Nephron progenitor cell (in vitro differentiated cells): ENCODE data around the gene MAGEF1.

Experiments
- DNase-seq: peaks from one replicate; pipeline ENCODE4 v3.0.0; 2021
- H3K27ac Mint-ChIP-seq: 2 replicates; pipeline ENCODE4 v1.8.0; 2021; ENCODE audit warnings: mild to moderate bottlenecking, moderate library complexity, mixed read lengths
- H3K27me3 Mint-ChIP-seq: 2 replicates; pipeline ENCODE4 v1.8.0; 2021; ENCODE audit warnings: mild to moderate bottlenecking, low read depth, mixed read lengths; ENCODE audit not compliant: poor library complexity
- H3K36me3 Mint-ChIP-seq: 2 replicates; pipeline ENCODE4 v1.8.0; 2021; ENCODE audit warnings: low read depth, mixed read lengths
- H3K4me1 Mint-ChIP-seq: 2 replicates; pipeline ENCODE4 v1.8.0; 2021; ENCODE audit warnings: mixed read lengths
- H3K4me3 Mint-ChIP-seq: 2 replicates; pipeline ENCODE4 v1.8.0; 2021; ENCODE audit warnings: mild to moderate bottlenecking, moderate library complexity, mixed read lengths
- H3K9me3 Mint-ChIP-seq: 2 replicates; pipeline ENCODE4 v1.8.0; 2021; ENCODE audit warnings: mild to moderate bottlenecking, moderate library complexity, mixed read lengths
- TF ChIP-seq, protein P1 (sequence below): fragments of 200-600 bp; sonication (generic); IDR thresholded peaks from 2 replicates; pipeline ENCODE4 v1.5.0; 2021; ENCODE audit warnings: antibody characterized with exemption

Gene MAGEF1

DNA sequence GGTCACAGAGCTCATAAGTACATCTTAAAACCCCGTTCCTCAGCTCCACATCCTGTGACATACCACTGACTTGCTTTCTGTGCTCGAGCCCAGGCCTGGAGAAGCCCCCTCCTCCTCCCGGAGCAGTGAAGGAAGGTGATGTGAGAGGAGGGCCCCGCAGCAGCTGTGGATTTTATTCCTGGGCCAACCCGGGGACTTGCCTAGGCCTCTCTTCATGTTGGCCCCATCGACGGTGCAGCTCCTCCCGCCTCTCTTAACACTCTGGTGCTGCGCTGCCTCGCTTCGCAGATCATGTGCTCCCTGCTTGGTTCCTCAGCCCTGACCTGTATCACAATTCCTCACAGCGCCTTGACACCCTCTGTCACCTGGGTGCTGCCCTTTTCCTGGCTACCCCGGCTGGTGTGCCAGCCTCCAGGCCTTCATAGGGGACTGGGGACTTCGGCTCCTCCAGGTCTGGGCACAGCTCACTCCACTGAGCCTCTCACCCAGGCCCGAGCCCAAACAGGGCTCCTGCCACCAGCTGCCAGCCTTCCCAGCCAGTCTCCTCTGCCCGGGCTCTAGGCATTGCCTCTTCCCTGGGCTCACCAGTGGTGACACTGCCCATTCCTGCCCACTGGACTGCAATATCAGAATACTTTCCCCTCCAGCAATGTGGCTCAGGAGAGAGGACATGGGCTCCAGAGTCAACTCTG is 21.5 kb downstream of the MAGEF1 start:
- Mint-ChIP-seq H3K9me3 (no peaks in the 10 kb centered on the region), H3K36me3 (no peaks in the 10 kb centered on the region), H3K4me3 (no peak overlapping the region), H3K27me3 (peaks cover 19% of the 10 kb centered on the region), H3K27ac (peak overlapping the region; percentile 80), H3K4me1 (peaks cover 97% of the 10 kb centered on the region)
- peak; percentile 30 for DNase-seq
- TF ChIP-seq, protein P1, sequence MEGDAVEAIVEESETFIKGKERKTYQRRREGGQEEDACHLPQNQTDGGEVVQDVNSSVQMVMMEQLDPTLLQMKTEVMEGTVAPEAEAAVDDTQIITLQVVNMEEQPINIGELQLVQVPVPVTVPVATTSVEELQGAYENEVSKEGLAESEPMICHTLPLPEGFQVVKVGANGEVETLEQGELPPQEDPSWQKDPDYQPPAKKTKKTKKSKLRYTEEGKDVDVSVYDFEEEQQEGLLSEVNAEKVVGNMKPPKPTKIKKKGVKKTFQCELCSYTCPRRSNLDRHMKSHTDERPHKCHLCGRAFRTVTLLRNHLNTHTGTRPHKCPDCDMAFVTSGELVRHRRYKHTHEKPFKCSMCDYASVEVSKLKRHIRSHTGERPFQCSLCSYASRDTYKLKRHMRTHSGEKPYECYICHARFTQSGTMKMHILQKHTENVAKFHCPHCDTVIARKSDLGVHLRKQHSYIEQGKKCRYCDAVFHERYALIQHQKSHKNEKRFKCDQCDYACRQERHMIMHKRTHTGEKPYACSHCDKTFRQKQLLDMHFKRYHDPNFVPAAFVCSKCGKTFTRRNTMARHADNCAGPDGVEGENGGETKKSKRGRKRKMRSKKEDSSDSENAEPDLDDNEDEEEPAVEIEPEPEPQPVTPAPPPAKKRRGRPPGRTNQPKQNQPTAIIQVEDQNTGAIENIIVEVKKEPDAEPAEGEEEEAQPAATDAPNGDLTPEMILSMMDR: no peak

DNA sequence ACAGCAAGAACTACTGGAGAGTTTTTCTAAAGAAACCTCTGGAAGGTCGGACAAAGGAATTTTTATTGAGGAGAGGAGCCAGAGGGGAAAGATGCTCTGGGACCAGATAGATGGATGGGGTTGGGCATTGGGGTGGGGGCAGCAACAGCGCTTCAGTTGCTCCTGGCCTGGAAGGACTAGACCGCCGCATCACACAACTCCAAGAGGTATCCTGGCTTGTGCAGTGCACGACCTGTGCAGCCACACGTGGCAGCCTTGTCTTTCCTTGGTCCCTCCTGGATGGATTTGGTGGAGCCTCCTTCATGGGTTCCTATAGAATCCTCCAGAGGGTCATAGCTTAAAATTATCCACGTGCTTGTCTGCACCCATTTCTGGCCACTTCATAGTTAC is 23.0 kb downstream of the MAGEF1 start:
- TF ChIP-seq, protein P1: no peak
- peaks cover 7% of the 10 kb centered on the region for H3K27me3 Mint-ChIP-seq
- H3K4me3 Mint-ChIP-seq: peak overlapping the region; percentile 46
- H3K4me1 Mint-ChIP-seq: peaks cover 93% of the 10 kb centered on the region
- H3K9me3 Mint-ChIP-seq: peaks cover 6% of the 10 kb centered on the region
- peak overlapping the region; percentile 99 for H3K27ac Mint-ChIP-seq
- H3K36me3 Mint-ChIP-seq: no peaks in the 10 kb centered on the region
- no peak for DNase-seq

DNA sequence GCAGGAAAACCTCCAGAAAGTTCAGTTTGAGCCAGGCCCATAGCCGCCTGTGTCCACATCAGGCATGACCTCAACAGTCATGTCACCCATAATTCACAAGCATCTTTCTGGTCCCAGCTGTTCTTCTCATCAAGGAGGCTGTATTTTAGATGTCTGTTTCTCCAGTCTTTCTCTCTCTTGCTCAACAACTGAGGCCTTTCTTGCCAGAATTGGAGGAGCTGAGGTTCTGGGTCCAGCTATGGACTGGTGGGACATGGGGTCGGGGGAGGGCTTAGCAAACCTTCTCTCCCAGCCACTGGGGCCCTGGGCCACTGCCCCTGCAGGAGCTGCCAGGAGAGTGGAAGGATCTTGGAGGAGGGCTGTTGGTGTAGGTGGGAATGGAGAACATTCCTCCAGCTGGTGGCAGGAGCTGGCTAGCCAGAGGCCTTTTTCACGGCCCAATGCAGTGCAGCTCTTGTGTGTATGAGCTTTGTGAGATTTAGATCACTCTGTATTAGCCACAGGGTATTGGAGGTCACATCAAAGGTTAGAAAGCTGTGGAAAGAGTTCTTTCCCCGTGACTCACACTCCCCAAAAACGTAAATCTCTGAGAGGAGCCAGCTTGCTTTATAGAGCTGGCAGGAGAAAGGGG is 23.5 kb downstream of the MAGEF1 start:
- Mint-ChIP-seq H3K9me3 (peaks cover 6% of the 10 kb centered on the region), H3K4me3 (peak overlapping the region; percentile 46), H3K27ac (peak overlapping the region; percentile 99), H3K4me1 (peaks cover 88% of the 10 kb centered on the region), H3K27me3 (peaks cover 7% of the 10 kb centered on the region), H3K36me3 (no peaks in the 10 kb centered on the region)
- TF ChIP-seq, protein P1: no peak
- no peak for DNase-seq

DNA sequence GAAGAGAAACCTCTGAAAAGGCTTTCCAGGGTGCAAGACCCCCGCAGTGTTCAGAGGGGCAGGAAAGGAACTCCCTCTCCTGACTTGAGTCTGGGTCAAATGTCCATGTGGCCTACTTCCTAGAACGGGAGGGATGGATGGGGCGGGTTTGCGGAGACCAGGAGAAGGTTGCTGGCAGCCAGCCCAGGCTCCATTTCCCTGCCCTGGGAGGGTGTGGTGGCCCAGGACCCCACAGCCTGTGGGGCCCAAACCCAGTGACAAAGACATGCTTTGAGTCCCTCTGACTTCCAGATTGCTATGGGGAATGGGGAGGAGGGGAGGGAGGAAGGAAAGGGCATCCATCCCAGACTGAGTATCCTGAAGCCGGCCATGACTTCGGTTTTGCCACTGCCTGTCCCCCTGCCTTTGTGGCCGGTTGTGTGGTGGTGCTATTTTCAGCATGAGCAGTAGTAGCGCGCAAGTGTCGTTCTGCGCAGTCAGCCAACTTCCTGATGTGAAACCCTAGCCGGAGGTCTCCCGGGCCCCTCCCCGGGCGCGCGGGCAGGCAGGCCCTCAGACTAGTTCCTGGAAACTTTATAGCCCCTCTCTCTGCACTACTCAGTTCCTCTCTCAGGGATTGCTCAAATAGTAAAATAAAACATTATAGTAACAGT is 24.4 kb downstream of the MAGEF1 start:
- DNase-seq: peak; percentile 47
- H3K9me3 Mint-ChIP-seq: peaks cover 6% of the 10 kb centered on the region
- no peak overlapping the region for H3K4me3 Mint-ChIP-seq
- no peaks in the 10 kb centered on the region for H3K36me3 Mint-ChIP-seq
- peaks cover 80% of the 10 kb centered on the region for H3K4me1 Mint-ChIP-seq
- H3K27me3 Mint-ChIP-seq: peaks cover 4% of the 10 kb centered on the region
- H3K27ac Mint-ChIP-seq: no peak overlapping the region
- TF ChIP-seq, protein P1: no peak

DNA sequence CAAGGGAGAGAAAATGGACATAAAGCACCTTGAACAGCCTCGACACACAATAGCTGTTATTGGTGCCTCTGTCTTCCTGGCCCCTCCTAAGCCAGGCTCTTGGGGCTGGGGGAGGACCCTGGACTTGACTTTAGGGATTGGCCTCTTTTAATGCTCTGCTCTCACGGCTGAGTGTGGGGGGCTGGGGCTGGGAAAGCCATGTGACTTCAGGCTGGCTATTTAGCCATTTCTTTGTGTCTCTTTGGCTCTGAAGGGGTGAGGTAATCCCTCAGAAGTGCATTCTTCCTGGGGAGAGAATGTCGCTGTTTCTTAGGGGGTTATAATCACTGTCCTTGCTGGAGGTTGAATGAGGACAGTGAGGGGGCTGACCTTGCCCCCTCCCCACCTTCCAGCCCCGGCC is 26.2 kb downstream of the MAGEF1 start:
- DNase-seq: peak; percentile 31
- Mint-ChIP-seq H3K27me3 (peaks cover 3% of the 10 kb centered on the region), H3K36me3 (no peaks in the 10 kb centered on the region), H3K9me3 (peaks cover 6% of the 10 kb centered on the region), H3K27ac (peak overlapping the region; percentile 84), H3K4me3 (no peak overlapping the region), H3K4me1 (peaks cover 72% of the 10 kb centered on the region)
- TF ChIP-seq, protein P1: no peak
